AG08396 (cell line): ENCODE data around the gene THRAP3.
"Not testable (repeated sequence)": the region's sequence is repeated elsewhere in the genome, so short reads cannot be mapped to it uniquely, and the experiment has no call there.

Experiments
- DNase-seq: peaks from one replicate; pipeline ENCODE4 v3.0.0; 2012; ENCODE audit warnings: low spot score, mixed read lengths

The THRAP3 gene

DNA sequence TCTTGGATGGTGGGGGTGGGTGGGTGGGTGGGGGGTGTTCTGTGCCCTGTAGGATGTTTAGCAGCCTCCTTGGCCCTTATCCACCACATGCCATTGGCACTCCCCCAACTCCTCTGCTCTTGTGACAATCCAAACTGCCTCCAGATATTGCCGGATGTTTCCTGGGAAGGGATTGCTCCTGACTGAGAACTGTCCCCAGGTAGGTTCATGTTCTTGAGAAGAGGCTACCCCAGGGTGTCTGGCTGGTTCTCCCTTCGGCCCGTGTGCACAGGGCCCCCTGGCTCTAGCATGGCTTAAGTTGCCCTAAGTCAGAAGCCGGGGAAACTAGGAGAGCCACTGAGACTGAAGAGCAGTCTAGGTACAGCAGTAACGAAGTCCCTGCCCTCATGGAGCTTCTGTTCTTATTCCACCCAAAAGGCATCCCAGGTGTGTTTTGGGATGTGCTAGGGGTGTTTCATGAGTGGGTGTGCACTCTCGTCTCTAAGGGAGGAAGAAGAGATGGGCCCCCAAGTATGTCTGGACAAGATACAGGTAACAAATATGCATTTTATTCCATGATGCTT lies 19.8 kb upstream of the THRAP3 start:
- DNase-seq, result no peak

DNA sequence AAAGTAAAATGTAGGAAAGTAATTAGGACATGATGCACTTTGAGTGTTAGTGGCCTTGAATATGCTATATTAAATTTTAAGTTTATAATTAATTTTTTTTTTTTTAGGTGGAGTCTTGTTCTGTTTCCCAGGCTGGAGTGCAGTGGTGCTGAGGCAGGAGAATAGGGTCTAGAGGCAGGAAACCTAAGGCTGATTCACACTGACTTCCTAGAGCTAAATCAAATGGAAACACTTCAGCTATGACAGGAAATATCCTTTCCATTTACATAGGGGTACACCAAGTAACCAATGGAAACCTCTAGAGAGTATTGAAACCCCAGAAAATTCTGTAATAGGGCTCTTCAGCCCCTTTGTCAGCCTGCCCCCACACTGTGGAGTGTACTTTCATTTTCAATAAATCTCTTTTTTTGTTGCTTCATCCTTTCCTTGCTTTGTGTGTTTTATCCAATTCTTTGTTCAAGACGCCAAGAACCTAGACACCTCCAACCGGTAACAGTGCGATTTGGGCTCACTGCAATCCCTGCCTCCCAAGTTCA lies 17.9 kb upstream of the THRAP3 start:
- no peak for DNase-seq

DNA sequence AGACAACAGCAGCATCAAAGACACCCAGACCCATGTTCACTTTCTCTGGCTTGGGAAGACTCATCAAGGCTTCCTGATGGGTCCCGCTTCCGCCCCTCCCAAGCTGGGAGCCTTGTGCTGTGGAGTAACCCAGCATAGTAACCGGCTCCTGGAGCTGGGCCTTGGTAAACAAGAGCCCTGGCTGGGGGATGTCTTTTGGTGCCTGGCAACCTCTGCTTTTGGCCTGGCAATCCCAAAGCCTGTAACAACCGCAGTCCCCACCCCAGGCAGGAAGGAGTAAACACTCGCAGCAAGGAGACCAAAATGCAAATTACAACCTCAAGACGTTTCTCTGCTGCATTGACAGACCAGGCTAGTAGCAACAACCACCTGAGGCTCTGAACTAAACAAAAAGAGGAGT lies 16.9 kb upstream of the THRAP3 start:
- peak; percentile 63 for DNase-seq

DNA sequence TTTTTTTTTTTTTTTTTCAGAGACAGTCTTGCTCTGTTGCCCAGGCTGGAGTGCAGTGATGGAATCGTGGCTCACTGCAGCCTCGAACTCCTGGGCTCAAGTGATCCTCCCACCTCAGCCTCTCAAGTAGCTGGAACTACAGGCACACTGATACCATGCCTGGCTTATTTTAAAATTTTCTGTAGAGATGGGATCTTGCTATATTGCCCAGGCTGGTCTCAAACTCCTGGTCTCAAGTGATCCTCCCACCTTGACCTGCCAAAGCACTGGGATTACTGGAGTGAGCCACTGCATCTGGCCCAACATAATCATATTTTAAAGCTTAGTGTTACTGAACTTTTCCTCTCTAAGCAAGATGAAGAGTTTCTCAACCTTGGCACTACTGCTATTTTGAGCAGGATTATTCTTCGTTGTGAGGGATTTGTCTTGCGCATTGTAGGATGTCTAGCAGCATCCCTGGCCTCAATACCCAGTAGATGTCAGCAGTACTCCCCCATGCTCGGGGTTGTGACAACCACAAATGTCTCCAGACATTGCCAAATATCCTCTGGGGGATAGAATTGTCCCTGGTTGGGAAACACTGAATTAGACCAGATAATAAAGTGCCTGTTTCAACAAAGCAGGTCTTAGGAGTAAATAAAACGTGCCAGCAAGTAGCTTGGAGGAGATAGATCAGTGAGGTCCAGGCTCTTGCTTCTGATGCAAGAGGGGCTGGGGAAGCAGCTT lies 15.1 kb upstream of the THRAP3 start:
- no peak for DNase-seq

DNA sequence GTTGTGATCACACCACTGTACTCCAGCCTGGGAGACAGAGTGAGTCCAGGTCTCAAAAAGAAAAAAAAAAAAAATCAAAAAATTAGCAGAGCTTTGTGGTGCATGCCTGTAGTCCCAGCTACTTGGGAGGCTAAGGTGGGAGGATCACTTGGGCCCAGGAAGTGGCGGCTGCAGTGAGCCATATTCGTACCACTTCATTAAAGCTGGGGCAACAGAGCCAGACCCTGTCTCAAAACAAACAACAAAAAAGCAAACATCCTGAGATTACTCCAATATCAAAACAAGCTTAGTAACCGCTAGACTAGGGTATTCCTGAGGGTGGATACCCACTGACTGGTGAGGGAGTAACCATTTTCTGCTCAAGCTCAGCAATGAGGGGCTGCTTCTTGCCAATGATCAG lies 12.9 kb upstream of the THRAP3 start:
- no peak for DNase-seq

DNA sequence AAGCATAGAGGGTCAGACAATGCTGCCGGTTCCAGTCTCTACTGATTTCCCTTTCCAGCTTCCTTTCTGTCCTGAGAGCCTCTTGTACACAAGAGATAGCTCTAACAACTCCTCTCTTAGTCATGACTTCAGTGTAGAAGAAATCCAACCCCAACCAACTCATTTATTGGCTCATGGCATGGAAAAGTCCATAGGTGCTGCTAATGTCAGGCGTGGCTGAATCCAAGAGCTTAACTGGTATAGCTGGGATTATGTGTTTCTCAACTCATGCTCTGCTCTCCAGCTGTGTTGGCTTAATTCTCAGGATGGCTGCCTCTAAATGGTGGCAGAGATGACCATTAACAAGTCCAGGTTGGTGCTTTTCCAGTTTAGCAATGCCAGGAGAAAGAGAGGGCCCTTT lies 12.4 kb upstream of the THRAP3 start:
- DNase-seq, result no peak

DNA sequence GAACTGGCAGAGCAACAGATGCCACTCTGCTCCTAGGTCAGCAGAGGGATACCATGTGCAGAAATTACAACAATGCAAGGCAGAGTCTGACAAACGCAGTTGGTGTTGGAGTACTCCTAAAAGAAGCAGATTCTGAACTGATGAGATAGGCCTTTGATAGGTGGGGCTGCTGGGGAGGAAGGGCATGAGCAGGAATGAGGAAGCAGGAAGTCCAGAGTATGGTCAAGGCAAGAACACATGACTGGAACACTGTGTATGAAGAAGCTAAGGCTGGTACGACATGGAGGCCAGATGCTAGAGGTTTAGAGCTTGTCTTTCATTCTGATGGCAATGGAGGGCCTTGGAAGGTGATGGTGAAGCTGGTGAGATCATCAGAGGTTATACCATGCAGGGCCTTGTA lies 11.5 kb upstream of the THRAP3 start:
- DNase-seq, result no peak

DNA sequence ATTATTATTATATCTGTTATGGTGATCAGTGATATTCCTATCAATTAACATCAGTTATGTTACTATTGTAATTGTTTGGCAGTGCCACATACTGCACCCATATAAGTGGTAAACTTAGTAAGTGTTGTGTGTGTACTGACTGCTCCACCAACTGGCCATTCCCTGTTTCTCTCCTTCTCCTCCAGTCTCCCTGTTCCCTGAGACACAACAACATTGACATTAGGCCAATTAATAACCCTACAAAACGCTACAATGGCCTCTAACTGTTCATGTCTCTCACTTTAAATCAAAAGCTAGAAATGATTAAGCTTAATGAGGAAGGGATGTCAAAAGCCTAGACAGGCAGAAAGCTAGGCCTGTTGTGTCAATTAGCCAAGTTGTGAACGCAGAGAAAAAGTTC lies 6.6 kb upstream of the THRAP3 start:
- no peak for DNase-seq

DNA sequence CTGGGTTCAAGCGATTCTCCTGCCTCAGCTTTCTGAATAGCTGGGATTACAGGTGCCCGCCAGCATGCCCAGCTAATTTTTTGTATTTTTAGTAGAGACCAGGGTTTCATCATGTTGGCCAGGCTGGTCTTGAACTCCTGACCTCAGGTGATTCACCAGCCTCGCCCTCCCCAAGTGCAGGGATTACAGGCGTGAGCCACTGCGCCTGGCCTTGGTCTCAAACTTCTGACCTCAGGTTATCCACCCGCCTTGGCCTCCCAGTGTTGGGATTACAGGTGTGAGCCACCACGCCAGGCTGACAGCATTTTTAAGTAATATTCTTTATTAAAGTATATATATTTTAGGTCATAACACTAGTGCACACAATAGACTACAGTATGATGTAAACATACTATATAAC lies 2.3 kb upstream of the THRAP3 start:
- not testable (repeated sequence) for DNase-seq

DNA sequence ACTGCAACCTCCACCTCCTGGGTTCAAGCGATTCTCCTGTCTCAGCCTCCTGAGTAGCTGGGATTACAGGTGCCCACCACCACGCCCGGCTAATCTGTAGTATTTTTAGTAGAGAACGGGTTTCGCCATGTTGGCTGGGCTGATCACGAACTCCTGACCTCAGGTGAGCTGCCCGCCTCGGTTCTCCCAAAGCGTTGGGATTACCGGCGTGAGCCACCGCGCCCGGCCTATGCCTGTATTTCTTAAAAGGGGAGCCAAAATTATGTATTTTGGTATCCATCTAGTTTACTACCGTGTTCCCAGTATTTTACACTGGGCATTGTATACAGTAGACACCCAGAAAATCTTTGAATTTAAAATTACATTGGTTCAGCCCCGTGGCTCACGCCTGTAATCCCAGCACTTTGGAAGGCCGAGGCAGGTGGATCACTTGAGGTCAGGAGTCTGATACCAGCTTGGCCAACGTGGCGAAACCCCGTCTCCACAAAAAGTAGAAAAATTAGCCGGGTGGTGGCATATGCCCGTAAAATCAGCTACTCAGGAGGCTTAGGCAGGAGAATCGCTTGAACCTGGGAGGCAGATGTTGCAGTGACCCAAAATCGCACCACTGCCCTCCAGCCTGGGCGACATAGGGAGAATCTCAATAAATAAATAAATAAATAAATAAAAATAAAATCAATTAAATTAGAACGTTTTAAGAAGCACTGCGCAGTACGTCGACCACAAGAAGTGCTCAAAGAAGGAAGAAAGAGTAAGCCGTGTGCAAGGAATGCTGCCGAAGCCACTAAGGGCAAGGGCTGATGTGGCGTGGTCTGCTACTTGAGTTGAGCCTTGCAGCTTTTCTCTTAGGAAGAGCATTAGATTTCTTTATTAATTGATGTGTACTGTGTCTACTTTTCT lies 1.5 kb upstream of the THRAP3 start:
- no peak for DNase-seq

DNA sequence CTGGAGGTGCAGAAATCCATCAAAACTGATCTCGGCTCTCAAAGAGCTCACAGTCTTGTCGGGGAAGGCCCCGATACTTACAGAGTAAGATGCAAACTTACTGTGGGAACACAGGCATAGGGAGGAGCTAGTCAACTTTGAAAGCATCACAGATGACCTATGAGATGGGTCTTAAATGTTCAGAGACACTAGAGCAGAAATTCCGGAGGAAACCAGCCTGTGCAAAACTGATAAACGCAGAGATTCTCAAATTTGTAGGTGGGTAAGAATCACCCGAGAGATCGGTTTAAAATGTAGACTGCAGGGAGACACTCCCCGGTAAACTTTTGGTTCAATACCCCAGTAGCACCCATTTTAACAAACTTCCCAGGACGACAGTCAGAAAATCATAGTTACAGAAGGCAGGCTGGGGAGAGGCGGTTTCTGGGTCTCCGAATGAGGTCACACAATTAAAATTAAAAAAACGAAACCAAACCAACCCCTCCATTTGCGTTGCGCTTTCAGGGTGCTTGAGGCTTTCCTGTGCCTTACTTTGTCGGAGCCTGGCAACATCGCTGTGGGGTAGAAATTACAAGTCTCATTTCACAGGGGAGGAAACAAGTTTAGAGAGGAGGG lies 755 bp upstream of the THRAP3 start:
- no peak for DNase-seq

DNA sequence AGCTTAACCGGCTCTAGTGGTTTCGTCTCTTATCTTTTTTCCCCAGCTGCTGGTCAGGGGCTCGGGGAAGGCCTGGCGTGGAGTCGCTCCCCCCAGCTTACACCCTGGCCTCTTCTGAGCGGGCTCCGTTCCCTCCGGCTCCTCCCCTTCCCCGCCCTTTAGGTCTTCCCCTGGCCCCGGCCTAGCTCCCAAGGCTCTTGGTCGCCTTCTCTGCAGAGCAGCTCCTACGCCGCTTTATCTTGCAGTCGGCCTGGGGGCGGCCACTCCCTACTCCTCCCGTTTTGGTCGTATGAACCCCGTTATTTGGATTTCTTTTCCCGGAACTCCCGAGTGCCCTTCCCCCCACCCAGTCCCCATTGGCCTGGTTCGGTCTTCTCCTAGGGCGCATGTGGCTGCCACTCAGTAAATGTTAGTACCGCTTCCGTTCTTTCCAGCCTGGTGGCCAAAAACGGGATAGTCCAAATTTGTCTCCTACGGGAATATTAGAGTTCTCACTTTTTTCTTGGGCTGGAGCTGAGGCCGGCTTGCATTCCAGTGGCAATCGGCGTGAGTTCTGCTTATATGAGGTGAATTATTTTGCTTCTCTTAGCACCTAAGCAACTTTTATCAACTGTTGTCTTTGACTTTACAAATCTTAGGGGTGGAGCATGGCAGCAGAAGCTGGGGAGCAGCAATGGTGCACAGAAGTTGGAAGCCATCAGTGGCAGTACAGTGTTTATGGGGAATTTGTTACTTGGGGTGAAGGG lies 467 bp downstream of the THRAP3 start:
- peak; percentile 86 for DNase-seq

DNA sequence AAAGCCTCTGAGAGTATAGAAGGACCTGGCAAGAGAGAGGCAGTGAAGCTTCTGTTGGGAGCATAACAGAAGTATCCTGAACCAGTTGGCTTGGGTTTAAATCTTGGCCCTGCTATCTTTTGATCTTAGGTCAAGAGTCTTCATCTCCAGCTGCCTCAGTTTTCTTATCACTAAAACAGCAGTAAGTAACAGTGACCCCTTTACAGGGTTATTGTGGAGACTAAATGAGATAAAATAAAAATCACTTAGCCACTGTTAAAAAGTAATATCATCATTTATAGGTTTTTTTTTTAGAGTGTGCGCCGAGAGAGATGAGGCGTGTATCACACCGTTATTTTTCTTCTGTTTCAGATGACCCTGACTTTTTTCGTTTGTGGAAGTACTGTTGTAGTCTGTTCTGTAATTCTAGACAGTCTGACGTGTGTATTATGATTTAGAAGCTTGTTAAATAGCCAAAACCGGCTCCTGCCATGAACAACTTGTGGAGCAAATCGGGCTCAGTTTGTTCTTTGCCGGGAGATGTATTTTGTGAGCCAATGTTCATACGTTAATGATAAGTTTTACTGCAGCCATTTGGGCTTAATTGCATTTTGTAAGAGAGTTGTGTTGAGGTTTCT lies 1.1 kb downstream of the THRAP3 start:
- no peak for DNase-seq

DNA sequence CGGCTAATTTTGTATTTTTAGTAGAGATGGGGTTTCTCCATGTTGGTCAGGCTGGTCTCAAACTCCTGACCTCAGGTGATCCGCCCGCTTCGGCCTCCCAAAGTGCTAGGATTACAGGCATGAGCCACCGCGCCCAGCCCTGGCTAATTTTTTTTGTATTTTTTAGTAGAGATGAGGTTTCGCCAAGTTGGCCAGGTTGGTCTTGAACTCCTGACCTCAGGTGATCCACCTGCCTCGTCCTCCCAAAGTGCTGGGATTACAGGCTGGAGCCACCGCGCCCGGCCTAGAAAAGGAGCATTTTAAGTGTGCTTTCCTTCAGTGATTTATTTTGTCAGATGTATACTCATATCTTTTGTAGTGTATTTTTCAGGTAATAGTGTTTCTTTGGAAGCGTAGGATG lies 6.0 kb downstream of the THRAP3 start:
- DNase-seq, result not testable (repeated sequence)

DNA sequence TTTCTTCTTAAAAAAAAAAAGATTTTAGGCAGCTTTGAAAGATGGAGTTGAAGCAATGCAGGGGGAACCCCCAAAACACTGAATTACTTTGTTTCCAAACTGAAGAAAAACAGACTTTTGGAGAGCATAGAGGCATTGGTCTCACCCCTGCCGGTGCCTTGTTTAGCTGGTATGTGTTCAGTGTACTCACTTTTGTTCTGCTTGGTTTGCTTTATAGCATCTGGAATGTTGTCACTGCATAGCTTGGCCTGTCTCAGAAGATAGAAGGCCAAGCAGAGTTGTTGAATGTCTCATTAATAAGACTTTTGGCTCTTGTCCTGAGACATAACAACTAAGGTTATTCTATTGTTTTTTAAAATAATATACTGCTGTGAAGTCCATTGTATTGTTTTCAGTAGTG lies 6.9 kb downstream of the THRAP3 start:
- no peak for DNase-seq

DNA sequence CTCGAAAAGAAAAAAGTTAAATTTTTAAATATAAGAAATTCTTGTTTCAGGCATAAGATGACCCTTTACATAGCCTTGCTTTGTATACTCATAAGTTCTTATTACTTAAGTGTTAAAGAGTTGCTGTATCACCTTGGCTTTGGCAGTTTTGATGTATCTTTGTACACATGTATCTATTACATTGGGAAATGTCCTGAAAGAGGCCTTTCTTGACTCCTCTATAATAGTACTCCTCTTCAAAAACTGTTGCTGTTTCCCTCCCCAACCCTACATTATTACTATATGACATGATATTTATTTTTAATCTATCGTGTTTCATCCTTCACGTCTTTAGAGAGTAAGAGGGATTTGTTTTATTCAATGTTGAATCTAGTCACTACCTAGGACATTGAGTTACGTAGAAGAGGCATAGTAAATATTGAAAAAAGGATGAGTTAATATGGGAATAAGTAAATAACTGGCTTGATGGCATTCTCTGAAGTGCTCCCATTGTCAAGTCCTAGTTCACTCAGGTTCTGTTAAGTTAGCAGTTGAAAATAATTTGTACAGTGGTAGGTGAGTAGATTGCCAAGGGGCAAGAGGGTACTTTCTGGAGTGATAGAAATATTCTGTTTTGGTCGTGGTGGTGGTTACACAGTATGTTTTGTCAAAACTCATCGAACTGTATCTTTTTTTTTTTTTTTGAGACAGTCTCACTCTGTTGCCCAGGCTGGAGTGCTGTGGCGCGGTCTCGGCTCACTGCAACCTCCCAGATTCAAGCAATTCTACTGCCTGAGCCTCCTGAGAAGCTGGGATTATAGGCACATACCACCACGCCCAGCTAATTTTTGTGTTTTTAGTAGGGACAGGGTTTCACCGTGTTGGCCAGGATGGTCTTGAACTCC lies 8.2 kb downstream of the THRAP3 start:
- DNase-seq, result no peak

DNA sequence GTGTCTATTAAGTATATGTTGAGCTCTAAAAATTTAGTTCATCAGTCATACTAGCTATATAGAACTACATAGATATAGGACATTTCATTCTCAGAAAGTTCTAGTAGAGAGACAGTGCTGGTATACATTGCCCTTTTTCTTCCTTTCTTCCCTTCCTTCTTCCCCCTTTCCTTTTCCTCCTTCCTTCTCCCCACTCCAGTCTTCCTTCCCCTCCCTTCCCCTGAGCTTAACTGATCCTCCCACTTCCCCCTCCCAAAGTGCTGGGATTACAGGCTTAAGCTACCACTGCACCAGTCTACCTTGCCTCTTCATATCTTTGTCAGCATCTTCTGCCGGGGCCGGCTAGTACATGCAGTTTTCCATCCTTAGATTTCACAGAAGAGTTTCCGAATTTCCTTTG lies 12.1 kb downstream of the THRAP3 start:
- DNase-seq, result no peak

DNA sequence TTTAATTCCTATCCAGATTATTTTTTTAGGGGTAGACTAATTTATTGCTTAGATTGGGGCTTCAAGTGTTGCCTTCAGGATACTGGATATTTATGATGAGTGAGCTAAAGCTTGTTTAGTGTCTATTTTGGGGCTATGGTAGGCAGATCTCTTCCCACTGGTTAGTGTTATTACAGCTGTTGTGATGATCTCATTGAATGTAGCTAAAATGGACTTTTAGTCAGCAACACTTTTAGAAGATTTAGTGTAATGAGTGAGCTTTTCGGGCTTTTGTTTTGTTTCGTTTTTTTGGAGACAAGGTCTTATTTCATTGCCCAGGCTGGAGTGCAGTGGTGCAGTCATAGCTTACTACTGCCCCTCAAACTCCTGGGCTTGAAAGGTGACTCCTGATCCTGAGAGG lies 14.2 kb downstream of the THRAP3 start:
- DNase-seq, result peak; percentile 45

DNA sequence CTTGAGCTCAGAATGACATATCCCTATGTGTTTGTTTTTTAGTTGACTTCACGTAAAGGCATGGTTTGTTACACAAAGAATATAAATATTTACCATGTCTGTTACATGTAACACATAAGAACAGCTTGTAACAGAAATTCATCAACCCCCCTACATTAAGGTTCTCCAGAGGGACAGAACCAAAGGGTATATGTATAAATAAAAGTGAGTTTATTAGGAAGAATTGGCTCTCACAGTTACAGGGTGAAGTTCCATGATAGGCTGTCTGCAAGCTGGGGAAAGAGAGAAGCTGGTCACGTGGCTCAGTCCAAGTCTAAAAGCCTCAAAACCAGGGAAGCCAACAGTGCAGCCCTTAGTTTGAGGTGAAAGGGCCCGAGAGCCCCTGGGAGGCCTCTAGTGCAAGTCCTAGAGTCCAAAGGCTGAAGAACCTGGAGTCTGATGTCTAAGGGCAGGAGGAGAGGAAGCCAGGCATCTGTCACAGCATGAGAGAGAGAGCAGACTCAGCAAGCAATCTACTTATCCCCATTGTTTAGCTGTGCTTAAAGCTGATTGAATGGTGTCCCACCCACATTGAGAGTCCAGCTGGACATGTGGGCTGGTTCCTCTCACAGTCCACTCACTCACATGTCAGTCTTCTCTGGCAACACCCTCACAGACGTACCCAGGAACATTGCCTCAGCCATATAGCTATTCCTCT lies 15.8 kb downstream of the THRAP3 start:
- no peak for DNase-seq

DNA sequence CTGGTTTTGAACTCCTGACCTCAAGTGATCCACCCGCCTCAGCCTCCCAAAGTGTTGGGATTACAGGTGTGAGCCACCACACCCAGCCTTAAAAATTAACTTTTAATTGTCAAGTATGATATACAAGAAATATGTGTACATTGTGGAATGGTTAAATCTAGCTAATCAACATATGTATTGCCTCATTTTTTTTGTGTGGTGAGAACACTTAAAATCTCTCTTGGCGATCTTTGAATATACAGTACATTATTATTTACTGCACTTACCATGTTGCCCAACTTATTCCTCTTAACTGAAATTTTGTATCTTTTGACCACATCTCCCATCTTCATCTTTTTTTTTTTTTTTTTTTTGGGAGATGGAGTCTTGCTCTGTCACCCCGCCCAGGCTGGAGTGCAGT lies 23.3 kb downstream of the THRAP3 start:
- no peak for DNase-seq
